Neural progenitor cell (in vitro differentiated cells): ENCODE results near the gene TMEM179.

Experiments used
- EZH2 ChIP-seq: fragments of 200-600 bp; sonication (generic); IDR thresholded peaks from 2 replicates; pipeline ENCODE4 v1.6.1; 2017; ENCODE audit warnings: antibody characterized with exemption, mild to moderate bottlenecking, moderate library complexity
- EZH2phosphoT487 ChIP-seq: fragments of 200-600 bp; sonication (generic); IDR thresholded peaks from 2 replicates; pipeline ENCODE4 v1.6.1; 2017; ENCODE audit warnings: antibody characterized with exemption
- TF ChIP-seq, protein P1 (sequence below): fragments of 200-600 bp; sonication (generic); IDR thresholded peaks from 2 replicates; pipeline ENCODE4 v1.5.1; 2017; ENCODE audit warnings: antibody characterized with exemption, mild to moderate bottlenecking

DNA sequence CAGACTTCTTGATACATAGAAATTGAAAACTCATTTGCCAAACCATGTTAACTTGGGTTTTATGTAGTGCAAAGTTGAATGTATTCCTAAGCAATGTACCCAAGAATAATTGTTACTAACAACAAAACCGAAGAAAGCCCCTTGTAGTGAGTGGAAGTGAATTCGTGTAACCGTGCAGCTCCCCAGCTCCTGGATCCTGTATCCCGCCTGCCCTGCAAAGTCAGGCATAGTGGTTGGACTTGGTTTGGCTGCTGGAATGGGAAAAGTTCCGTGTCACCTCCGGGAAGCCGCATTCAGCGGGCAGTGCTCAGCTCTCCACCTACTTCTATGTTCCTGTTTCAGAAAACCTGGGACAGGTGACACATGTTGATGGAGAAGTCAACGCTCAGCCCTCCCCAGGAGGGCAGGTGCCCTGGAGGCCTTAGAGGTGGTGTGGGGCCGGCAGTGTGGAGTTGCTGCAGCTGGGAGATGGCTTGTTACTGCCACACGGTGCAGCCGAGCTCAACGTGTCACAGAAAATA, 54.2 kb downstream of the TMEM179 start:
- TF ChIP-seq, protein P1, sequence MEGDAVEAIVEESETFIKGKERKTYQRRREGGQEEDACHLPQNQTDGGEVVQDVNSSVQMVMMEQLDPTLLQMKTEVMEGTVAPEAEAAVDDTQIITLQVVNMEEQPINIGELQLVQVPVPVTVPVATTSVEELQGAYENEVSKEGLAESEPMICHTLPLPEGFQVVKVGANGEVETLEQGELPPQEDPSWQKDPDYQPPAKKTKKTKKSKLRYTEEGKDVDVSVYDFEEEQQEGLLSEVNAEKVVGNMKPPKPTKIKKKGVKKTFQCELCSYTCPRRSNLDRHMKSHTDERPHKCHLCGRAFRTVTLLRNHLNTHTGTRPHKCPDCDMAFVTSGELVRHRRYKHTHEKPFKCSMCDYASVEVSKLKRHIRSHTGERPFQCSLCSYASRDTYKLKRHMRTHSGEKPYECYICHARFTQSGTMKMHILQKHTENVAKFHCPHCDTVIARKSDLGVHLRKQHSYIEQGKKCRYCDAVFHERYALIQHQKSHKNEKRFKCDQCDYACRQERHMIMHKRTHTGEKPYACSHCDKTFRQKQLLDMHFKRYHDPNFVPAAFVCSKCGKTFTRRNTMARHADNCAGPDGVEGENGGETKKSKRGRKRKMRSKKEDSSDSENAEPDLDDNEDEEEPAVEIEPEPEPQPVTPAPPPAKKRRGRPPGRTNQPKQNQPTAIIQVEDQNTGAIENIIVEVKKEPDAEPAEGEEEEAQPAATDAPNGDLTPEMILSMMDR = no peak
- TF ChIP-seq EZH2 (no peak), EZH2phosphoT487 (no peak)
